Activated B cell treated with CpG ODN at 0.5 μM for 24 hours (primary cell): Measurements from ENCODE around the gene SCRN2. TPM values are rescaled to one million over a fixed set of nuclear protein-coding genes. Genes with fewer than 3 reads are reported as not detected.

Experiments used
- ATAC-seq: fragments of 200-7000 bp; cut with Tn5 transposase; one replicate; pipeline ENCODE4 v1.10.0; 2021; ENCODE audit warnings: low read depth, mild to moderate bottlenecking, moderate library complexity
- CTCF ChIA-PET: fragments of 350-600 bp; sonication (Branson Sonifier 250); formaldehyde crosslinking; loops from one replicate; lab custom pipeline; 2021; ENCODE audit warnings: antibody characterized with exemption; lab: Charles Lee
- POLR2A ChIA-PET: fragments of 350-600 bp; sonication (Branson Sonifier 250); formaldehyde crosslinking; loops from one replicate; lab custom pipeline; 2021; ENCODE audit warnings: antibody characterized with exemption; lab: Charles Lee
- DNase-seq: peaks from one replicate; pipeline ENCODE4 v3.0.0; 2022
- H3K27ac Mint-ChIP-seq: one replicate; pipeline ENCODE4 v1.8.0; 2020; ENCODE audit warnings: mixed read lengths
- H3K27me3 Mint-ChIP-seq: one replicate; pipeline ENCODE4 v1.8.0; 2021; ENCODE audit warnings: mixed read lengths
- H3K36me3 Mint-ChIP-seq: one replicate; pipeline ENCODE4 v1.8.0; 2021; ENCODE audit warnings: low read depth, mixed read lengths
- H3K4me1 Mint-ChIP-seq: one replicate; pipeline ENCODE4 v1.8.0; 2021; ENCODE audit warnings: mixed read lengths
- H3K4me3 Mint-ChIP-seq: one replicate; pipeline ENCODE4 v1.8.0; 2020; ENCODE audit warnings: mild to moderate bottlenecking, mixed read lengths
- H3K9me3 Mint-ChIP-seq: one replicate; pipeline ENCODE4 v1.8.0; 2020; ENCODE audit warnings: mixed read lengths
- CTCF ChIP-seq: fragments of 200-600 bp; IDR thresholded peaks from one replicate; pipeline ENCODE4 v1.8.0; 2022; ENCODE audit warnings: antibody characterized with exemption, mild to moderate bottlenecking
- intact Hi-C: fragments of 100-400 bp; cut with micrococcal nuclease; formaldehyde crosslinking; loops from one replicate; pipeline ENCODE4 v1.15.1; 2024
- total RNA-seq: library from RNA; stranded (reverse); gene quantifications from 2 replicates; pipeline ENCODE4 v1.2.3, GENCODE V29; 2022

SCRN2 gene
- total RNA-seq, 1 donor from 2014 or later: 36.3 TPM

DNA sequence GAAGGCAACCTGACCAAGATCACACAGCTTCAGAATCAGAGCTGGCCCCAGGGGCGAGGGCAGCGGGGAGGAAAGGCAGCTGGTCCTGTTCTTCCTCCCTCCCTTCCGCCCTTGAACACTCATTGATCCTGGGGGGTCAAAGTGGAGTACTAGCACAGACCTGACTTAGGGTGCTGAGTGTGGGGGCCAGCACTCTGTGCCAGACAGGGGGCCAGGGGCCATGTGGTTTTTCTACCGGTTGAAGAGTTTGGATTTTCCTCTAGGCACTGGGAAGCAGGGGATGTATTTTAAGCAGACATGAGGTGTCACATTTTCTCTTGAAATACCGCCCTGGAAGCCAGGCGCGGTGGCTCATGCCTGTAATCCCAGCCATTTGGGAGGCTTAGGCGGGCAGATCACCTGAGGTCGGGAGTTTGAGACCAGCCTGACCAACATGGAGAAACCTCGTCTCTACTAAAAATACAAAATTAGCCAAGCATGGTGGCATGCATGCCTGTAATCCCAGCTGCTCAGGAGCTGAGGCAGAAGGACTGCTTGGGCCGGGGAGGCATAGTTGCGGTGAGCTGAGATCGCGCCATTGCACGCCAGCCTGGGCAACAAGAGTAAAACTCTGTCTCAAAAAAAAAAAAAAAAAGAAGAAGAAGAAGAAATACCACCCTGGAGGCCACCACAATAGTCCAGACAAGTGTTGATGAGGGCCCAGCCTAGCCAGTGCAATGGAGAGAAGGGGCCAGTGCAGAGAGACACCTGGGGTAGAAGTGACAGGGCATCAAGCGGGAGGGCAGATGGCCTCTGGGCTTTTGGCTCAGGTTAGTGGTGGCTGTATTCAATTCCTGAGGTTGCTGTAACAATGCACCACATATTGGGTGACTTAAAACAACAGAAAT lies 34.8 kb downstream of the SCRN2 start:
- TF ChIP-seq CTCF: no peak
- ChIA-PET CTCF (no interaction called here), POLR2A (interaction anchor here (0.6 kb wide), 1 partner anchor 18 kb away, joined by 3 read pairs; no protein-coding TSS in a partner anchor)
- no peaks in the 10 kb centered on the region for H3K27me3 Mint-ChIP-seq
- peaks cover 45% of the 10 kb centered on the region for H3K36me3 Mint-ChIP-seq
- DNase-seq (no peak), ATAC-seq (no peak)
- H3K4me1 Mint-ChIP-seq: no peaks in the 10 kb centered on the region
- H3K27ac Mint-ChIP-seq: no peak overlapping the region
- intact Hi-C loops: no loop called here
- no peaks in the 10 kb centered on the region for H3K9me3 Mint-ChIP-seq
- no peak overlapping the region for H3K4me3 Mint-ChIP-seq

DNA sequence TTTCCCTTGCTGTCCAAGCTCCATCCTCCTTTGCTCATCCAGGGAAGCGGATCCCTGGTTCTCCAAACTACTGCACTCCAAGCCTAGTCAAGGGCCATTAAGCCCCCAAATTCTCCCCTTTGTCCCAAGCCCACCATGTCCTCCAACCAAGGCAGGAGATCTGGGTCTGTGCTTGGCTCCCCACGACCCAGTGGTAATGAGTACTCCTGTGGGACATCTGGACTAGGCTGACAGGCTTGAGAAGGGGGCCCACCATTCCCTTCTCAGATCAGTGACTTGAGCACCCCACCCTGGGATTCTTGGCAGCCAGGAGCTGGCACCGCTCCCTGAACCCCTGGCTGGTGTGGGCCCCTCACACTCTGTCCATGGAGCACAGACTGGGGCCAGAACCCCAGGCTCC lies 36.6 kb downstream of the SCRN2 start:
- intact Hi-C loops: no loop called here
- ATAC-seq (no peak), DNase-seq (no peak)
- ChIA-PET POLR2A (no interaction called here), CTCF (no interaction called here)
- H3K4me1 Mint-ChIP-seq: no peaks in the 10 kb centered on the region
- no peaks in the 10 kb centered on the region for H3K9me3 Mint-ChIP-seq
- TF ChIP-seq CTCF: no peak
- H3K27me3 Mint-ChIP-seq: no peaks in the 10 kb centered on the region
- H3K36me3 Mint-ChIP-seq: peaks cover 27% of the 10 kb centered on the region
- H3K4me3 Mint-ChIP-seq: no peak overlapping the region
- no peak overlapping the region for H3K27ac Mint-ChIP-seq

GRCh38 chr17:47803751-47804150 lies 37.3 kb downstream of the SCRN2 start:
- Mint-ChIP-seq H3K27me3 (no peaks in the 10 kb centered on the region), H3K4me3 (no peak overlapping the region), H3K4me1 (no peaks in the 10 kb centered on the region), H3K9me3 (no peaks in the 10 kb centered on the region), H3K27ac (no peak overlapping the region), H3K36me3 (peaks cover 23% of the 10 kb centered on the region)
- intact Hi-C loops: no loop called here
- DNase-seq (no peak), ATAC-seq (no peak)
- TF ChIP-seq CTCF: no peak
- CTCF ChIA-PET: no interaction called here
- POLR2A ChIA-PET: no interaction called here

GRCh38 chr17:47803201-47803600 lies 37.9 kb downstream of the SCRN2 start:
- ATAC-seq: no peak
- ChIA-PET CTCF (interaction anchor here (1.5 kb wide), 1 partner anchor 17 kb away, joined by 4 read pairs; no protein-coding TSS in a partner anchor), POLR2A (no interaction called here)
- H3K9me3 Mint-ChIP-seq: no peaks in the 10 kb centered on the region
- no peak for DNase-seq
- no peak overlapping the region for H3K27ac Mint-ChIP-seq
- no peak for TF ChIP-seq CTCF
- H3K36me3 Mint-ChIP-seq: peaks cover 17% of the 10 kb centered on the region
- H3K27me3 Mint-ChIP-seq: no peaks in the 10 kb centered on the region
- no peak overlapping the region for H3K4me3 Mint-ChIP-seq
- intact Hi-C loops: no loop called here
- no peaks in the 10 kb centered on the region for H3K4me1 Mint-ChIP-seq

DNA sequence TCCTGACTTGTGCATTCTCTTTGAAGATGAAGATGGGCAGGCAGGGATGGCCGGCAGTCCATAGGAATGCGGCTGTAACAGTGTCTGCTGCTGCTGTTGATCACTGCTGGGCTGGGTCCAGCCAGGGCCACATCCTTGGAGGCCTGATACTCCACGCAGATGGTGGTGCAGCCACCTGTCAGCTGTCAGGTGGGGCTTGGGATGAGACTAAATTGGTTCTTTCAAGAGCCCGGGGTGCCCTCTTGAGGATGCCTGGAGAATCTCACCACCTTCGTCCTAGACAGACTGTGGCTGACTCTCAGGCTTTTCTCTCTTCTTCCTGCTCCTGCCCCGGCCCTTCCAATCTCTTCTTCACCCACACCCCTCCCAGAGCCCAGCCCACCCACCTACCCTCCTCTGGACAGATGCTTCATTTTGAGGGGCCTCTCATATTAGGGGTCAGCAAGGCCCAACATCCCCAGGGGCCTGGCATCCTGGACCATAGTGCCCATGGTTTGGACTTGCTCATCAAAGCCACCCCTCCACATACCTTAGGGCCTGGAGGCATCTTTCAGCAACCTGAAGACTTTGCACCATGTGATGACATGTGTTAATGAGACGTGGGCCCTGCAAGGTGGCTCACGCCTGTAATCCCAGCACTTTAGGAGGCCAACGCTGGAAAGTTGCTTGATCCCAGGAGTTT lies 38.6 kb downstream of the SCRN2 start:
- H3K4me1 Mint-ChIP-seq: no peaks in the 10 kb centered on the region
- ChIA-PET POLR2A (interaction anchor here (0.6 kb wide), 1 partner anchor 121 kb away, joined by 3 read pairs; no protein-coding TSS in a partner anchor), CTCF (interaction anchor here (1.0 to 2.0 kb wide), 4 partner anchors 17 to 138 kb away, joined by 3 to 10 read pairs (median 6); no protein-coding TSS in a partner anchor)
- H3K27ac Mint-ChIP-seq: no peak overlapping the region
- ATAC-seq: peak; percentile 83
- peaks cover 11% of the 10 kb centered on the region for H3K36me3 Mint-ChIP-seq
- peak; percentile 32 for DNase-seq
- intact Hi-C loops: loop anchor here (1.0 kb wide), 3 partner anchors 26 to 138 kb away; no protein-coding TSS in a partner anchor
- H3K9me3 Mint-ChIP-seq: no peaks in the 10 kb centered on the region
- peaks cover 4% of the 10 kb centered on the region for H3K27me3 Mint-ChIP-seq
- TF ChIP-seq CTCF: no peak
- no peak overlapping the region for H3K4me3 Mint-ChIP-seq
